Testis (tissue), 2 donors: ENCODE data around the gene CYS1.

Experiments used
- CTCF ChIP-seq, 3 experiments: fragments of 450-650 bp in 2 of 3; fragments of 200-600 bp in 1 of 3; sonication (generic) in 1 of 3; IDR thresholded peaks; one replicate each; pipeline ENCODE4 v1.5.1; 2016 to 2019; ENCODE audit warnings: antibody characterized with exemption in 3 of 3, mild to moderate bottlenecking in 2 of 3, moderate library complexity in 1 of 3
- POLR2A ChIP-seq: fragments of 450-650 bp; IDR thresholded peaks from one replicate; pipeline ENCODE4 v1.6.1; 2017; ENCODE audit warnings: antibody characterized with exemption, mild to moderate bottlenecking, moderate library complexity

- TF ChIP-seq CTCF (IDR thresholded peaks at IDR 0.05) = no peak
- no peak for TF ChIP-seq POLR2A
Measured at GRCh38 chr2:10032746-10033105, 47.5 kb downstream of the CYS1 start.
